ENCODE data around the gene MAN2A2.
"Not testable (repeated sequence)": the region's sequence is repeated elsewhere in the genome, so short reads cannot be mapped to it uniquely, and the experiment has no call there.

The MAN2A2 gene

GRCh38 chr15:90905306-90906180 lies 2.4 kb downstream of the MAN2A2 start:
- DNase-seq (ENCODE audit: low read depth) = no peak

- DNase-seq (ENCODE audit: low read depth) = no peak
These were observed 3.2 kb downstream of the MAN2A2 start for GRCh38 chr15:90906181-90906849.

- no peak for DNase-seq (ENCODE audit: low read depth)
These were observed 4.1 kb downstream of the MAN2A2 start for GRCh38 chr15:90907051-90907660.

DNA sequence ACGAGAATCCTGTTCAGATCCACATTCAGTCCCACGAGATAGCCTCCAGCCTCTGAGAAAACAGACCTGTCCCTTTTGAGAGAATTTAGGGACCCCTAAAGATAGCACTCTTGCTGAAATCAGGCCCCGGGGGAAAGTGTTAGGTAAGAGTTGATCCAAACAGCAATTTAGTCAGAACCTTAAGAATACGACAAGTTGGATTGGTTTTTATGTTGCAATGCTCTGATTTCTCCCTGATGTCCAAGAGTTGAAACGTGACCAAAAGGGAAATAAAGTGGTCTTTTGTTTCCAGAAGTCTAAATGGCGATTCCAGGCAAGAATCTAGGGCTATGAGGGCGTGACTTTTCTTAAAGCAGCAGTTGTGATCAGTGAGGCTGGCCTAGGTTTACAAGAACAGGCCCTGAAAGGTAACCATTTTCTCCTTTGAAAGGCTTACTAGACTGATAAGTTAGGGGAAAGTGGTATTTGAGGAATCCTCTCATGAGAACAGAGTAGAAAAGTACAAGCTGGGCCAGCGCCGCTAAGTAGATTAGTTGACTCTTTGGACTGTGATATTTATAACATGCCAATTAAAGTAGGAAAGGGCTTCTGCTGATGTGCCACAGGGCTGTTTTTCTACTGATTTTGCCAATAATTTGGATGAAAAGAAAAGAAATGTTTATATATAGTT lies 4.9 kb downstream of the MAN2A2 start:
- no peak for DNase-seq (ENCODE audit: low read depth)

DNA sequence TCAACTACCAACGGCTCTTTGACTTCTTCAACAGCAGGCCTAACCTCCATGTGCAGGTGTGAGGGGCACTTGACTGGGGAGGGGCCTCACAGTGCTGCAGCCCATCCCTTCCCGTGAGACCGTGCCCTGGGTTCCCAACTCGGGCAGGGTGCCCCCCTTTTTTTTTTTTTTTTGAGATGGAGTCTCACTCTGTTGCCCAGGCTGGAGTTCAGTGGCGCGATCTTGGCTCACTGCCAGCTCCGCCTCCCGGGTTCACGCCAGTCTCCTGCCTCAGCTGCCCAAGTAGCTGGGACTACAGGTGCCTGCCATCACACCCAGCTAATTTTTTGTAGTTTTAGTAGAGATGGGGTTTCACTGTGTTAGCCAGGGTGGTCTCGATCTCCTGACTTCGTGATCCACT lies 6.3 kb downstream of the MAN2A2 start:
- DNase-seq (ENCODE audit: low read depth) = not testable (repeated sequence)

- DNase-seq (ENCODE audit: low read depth) = no peak
These were observed 6.9 kb downstream of the MAN2A2 start for GRCh38 chr15:90909976-90910375.

DNA sequence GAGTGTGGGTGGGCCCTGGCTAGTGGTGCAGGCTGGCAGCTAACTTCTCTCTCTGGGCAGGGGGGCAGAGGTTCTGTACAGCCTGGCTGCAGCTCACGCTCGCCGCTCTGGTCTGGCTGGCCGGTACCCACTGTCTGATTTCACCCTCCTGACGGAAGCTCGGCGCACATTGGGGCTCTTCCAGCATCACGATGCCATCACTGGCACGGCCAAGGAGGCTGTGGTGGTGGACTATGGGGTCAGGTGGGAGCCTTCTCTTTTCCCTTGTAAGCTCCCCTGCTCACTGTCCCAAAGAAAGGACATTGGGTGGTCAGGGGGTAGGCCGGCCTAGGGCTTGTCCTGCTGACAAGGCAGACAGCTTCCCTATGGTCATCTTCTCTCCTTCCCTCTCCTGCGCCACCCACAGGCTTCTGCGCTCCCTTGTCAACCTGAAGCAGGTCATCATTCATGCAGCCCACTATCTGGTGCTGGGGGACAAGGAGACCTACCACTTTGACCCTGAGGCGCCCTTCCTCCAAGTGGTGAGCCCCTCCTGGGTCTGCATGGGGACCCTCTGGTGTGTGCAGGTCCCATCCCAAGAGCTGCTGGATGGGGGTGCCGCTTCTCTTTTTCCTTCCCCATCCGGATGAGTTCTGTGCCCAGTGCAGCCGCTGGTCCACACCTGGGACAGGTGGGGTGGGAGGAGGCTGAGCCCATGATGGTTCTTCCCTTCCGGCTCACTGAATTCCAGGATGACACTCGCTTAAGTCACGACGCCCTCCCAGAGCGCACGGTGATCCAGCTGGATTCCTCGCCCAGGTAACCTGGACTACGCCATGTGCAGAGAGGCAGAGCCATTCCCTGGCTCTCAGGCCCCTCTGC lies 7.6 kb downstream of the MAN2A2 start:
- DNase-seq (ENCODE audit: low read depth) = no peak

DNA sequence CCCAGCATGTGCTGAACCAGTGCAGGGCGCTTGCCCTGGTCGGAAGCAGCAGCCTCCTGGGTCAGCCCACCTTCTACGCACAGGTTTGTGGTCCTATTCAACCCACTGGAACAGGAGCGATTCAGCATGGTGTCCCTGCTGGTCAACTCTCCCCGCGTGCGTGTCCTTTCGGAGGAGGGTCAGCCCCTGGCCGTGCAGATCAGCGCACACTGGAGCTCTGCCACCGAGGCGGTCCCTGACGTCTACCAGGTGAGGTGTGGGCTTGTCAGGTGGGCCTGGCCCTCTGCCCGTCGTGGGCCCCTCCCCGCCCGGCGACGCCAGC lies 8.2 kb downstream of the MAN2A2 start:
- DNase-seq (ENCODE audit: low read depth) = no peak

- no peak for DNase-seq (ENCODE audit: low read depth)
These were observed 9.0 kb downstream of the MAN2A2 start for GRCh38 chr15:90911906-90912769.

DNA sequence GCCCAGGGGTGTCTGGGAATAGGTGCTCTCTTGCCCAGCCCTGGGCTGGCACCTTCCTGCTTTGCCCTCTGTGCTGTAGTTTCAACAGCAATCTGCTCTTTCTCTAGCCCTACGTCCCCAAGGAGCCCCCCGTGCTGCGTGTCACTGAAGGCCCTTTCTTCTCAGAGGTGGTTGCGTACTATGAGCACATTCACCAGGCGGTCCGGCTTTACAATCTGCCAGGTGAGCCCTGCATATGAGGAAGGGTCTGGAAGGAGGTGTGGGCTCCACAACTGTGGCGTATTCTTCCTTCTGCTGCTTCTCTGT lies 9.6 kb downstream of the MAN2A2 start:
- no peak for DNase-seq (ENCODE audit: low read depth)

GRCh38 chr15:90913398-90913944 lies 10.4 kb downstream of the MAN2A2 start:
- no peak for DNase-seq (ENCODE audit: low read depth)

DNA sequence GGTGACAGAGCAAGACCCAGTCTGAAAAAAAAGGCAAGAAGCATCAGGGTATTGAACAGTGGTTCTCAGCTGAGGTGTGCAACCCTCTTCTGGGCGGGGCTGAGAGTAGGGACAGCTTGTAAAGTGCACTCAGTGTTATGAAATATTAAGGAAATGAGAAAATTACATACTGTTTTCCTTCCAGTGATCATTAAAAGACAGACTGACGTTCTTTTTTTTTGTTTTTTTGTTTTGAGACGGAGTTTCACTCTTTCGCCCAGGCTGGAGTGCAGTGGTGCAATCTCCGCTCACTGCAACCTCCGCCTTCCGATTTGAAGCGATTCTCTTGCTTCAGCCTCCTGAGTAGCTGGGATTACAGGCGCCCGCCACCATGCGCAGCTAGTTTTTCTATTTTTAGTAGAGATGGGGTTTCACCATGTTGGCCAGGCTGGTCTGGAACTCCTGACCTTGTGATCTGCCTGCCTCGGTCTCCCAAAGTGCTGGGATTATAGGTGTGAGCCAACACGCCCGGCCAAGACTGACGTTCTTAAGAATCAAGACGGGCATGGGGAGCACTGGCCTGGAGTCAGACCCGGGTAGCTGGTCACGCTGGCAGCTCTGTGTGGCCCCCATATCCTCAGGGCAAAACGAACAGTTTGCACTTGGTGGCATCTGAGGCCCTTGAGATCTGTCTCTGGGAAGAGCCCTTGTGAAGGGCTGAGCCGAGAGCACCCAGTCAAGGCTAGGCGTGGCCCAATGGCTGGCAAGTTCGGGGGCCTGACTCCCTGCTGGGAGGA lies 11.4 kb downstream of the MAN2A2 start:
- DNase-seq (ENCODE audit: low read depth) = no peak

GRCh38 chr15:90915216-90915807 lies 12.2 kb downstream of the MAN2A2 start:
- no peak for DNase-seq (ENCODE audit: low read depth)

GRCh38 chr15:90915808-90916440 lies 12.8 kb downstream of the MAN2A2 start:
- DNase-seq (ENCODE audit: low read depth) = peak; percentile 70

GRCh38 chr15:90916461-90916860 lies 13.4 kb downstream of the MAN2A2 start:
- DNase-seq (ENCODE audit: low read depth) = no peak

GRCh38 chr15:90917569-90917968 lies 14.5 kb downstream of the MAN2A2 start:
- DNase-seq (ENCODE audit: low read depth) = no peak

DNA sequence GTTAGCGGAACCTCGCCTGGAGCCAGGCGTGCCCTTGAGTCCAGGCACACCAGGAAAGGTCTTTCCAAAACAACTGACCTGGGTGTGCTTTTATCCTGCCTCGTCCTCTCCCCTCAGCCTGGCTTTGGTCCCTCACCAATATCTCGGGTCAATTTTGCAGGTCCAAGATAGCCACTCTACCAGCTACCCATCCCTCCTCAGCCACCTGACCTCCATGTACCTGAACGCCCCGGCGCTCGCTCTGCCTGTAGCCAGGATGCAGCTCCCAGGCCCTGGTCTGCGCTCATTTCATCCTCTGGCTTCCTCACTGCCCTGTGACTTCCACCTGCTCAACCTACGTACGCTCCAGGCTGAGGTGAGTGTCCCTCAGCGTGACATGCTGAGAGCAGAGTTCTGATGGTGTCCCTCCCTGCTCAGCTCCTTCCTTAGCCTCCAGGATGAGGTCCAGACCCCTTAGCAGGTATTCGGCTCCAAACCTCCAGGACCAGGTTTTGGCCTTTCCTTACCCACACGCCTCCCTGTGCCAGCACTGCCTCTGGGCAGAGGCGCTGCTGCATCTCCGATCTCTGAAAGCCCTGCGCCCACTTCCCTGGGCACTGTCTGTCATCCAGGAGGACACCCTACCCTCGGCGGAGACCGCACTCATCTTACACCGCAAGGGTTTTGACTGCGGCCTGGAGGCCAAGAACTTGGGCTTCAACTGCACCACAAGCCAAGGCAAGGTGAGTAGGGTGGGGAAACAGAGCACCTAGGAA lies 15.1 kb downstream of the MAN2A2 start:
- no peak for DNase-seq (ENCODE audit: low read depth)

DNA sequence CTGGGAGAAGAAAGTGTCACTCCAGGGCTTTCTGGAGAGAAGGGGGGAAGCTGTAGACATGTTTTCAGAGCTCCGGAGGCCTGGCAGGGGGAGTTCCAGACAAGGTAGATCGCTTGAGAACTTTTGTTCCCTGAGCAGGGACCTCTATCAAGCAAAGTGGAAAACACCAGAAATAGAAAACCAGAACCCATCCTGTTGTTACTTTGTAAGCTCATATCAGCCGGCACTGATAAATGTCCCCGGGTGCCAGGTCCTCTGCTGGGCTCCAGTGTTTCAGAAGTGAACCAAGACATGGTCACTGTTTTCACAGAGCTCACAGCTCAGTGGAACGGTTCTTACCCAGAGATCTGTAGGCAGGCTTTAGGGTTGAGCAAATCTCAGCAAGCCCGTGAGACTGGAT lies 15.7 kb downstream of the MAN2A2 start:
- no peak for DNase-seq (ENCODE audit: low read depth)

All from iris pigment epithelial cell (primary cell).